ENCODE measurements around the gene TAF1B.

The TAF1B gene

GRCh38 chr2:9966491-9967022, 123.3 kb downstream of the TAF1B start:
- no peak for DNase-seq (ENCODE audit: low spot score)

DNA sequence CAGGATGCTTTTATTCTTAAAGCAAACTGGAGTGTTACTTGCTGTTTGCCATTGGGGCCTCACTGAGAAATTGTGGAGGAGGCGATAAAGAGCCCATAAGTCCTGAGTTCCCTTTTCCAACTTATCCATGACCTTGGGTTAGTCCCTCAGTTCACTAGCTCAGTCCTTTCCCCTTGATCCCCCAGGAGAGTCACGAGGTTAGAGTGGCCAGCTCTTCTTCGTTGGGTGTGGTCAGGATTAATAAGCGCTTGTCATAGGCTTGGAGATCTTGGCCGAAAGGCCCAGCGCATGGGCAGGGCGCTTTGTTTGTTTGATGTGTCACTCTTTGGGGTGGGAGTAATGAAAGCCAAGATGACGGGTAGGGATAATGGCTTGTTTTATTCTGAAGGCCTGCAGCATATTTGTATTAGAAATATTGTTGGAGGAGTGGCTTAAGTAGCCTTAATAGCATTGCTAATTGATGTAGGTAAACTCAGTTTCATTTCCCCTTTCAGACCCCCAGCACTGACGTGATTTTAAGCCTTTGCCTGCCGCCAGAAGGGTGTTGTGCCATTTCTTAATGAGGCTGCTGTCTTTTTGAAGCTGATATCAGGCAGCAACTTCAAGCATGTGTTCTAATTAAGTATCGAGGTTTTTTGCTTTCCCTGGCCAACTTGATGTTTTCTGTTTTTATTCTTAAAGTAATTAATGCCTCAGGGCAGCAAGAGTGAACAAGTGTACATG, 123.9 kb downstream of the TAF1B start:
- DNase-seq (ENCODE audit: low spot score), result no peak

- no peak for DNase-seq (ENCODE audit: low spot score)
Observed at GRCh38 chr2:9968553-9969497, 125.6 kb downstream of the TAF1B start.

DNA sequence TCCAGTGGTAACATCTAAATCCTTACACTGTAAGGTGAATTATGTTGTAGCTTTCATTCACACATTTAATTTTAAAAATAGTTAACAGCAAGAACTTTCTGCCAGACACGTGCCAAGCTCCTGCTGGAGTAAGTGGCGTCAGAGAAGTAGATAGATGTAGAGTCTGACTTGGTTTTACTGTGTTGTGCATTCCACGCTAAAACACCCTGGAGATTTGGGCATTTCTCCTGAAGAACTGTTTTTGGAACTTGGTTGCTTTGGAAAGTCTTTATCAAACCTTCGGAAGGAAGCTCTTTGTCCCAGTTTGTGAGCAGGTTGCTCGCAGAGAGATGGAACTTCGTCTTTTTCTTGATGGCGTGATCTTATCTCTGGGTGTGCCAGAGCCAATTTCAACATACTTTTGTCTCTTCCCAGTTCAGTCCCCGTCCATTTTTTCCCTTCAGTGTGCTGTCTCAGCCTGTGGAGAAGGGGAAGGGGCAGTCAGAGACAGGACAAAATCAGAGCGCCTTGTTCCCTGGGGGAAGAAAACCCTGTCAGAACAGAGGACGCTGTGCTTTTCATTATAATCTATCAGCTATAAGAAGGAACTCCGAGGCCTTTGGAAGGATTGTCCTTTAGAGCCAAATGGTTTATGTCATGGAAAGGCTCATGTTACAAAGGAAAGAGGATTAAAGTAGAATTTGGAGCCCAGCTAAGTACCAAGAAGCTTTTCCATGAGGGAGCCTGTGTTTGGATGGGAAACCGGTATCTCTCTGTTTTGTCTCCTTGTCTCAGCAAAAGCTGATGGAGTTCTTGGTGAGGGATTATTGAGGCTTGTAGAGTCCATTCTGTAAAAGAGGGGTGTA, 127.1 kb downstream of the TAF1B start:
- DNase-seq (ENCODE audit: low spot score), result no peak

- no peak for DNase-seq (ENCODE audit: low spot score)
Observed at GRCh38 chr2:9971105-9971818, 128.0 kb downstream of the TAF1B start.

- DNase-seq (ENCODE audit: low spot score), result no peak
Observed at GRCh38 chr2:9971890-9972289, 128.6 kb downstream of the TAF1B start.

DNA sequence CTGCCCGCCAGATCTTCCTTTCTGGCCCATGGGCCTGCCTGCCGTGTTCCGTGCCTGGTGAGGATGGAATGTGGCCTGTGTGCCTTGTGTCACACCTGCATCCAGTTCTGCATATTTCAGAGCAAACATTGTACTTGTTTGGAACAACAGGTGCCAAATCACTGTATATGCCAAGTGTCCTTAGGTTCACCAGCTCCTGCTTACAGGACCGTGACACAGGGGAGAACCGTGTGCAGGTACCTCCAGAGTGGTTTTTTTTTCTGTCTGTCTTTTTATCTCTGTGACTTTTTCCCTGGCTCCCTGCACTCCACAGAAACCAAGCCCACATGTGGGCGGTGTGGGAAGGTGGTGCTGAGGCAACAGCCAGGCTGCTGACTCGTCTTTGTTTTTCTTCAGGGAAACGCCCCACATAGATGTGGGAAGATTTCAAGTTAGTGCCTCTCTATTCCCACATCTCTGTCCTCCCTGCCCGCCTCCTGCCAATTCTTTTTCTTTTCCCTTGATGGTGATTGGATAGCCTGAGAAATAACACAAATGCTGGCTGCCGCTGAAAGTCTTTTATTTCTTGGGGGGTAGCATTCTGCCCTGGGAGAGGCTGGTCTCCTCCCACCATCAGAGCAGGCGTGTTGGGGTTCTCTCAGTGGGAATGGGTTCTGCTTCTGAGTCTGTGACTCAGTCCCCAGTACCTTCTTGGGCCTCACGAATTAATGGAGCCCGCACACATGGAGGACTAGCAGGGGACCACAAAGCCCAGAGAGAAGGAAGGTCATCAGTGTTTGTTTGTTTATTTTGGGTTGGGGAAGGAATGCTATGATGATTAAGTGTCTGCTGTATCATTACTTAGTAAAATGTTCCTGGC, 129.6 kb downstream of the TAF1B start:
- peak; percentile 63 for DNase-seq (ENCODE audit: low spot score)

GRCh38 chr2:9973690-9974089, 130.4 kb downstream of the TAF1B start:
- no peak for DNase-seq (ENCODE audit: low spot score)

DNA sequence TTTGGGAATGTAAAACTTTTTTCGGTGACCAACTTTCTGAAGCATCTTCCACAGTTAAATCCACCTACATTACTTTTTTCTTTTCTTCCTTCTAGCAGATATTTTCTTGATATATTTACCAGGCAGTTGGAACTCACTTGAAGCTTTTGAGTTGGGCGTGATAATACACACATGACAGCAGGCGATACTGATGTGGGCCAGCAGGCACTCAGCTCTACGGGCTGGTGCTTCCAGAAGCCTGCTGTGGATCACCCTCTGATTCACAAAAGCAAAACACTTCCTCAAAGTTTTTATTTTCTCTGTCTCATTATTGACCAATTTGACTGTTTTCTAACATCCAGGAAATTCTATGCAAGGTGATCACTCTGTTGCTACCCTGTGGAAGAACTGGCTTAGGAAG, 131.1 kb downstream of the TAF1B start:
- no peak for DNase-seq (ENCODE audit: low spot score)

DNA sequence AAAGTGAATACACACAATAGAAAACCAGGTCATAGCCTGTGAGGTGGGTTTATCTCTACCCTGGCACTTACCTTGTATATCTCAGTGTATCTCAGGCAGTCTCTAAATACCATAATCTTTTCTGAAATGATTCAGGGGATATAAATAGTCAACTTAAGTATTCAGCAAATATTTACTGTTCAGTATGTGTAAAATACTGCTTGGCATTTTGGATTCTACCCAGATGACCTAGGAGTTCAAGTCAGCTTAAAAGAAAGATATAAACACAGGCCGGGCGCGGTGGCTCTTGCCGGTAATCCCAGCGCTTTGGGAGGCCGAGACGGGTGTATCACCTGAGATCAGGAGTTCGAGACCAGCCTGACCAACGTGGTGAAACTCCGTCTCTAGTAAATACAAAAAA, 132.1 kb downstream of the TAF1B start:
- DNase-seq (ENCODE audit: low spot score), result no peak

- no peak for DNase-seq (ENCODE audit: low spot score)
Observed at GRCh38 chr2:9975805-9976447, 132.7 kb downstream of the TAF1B start.

DNA sequence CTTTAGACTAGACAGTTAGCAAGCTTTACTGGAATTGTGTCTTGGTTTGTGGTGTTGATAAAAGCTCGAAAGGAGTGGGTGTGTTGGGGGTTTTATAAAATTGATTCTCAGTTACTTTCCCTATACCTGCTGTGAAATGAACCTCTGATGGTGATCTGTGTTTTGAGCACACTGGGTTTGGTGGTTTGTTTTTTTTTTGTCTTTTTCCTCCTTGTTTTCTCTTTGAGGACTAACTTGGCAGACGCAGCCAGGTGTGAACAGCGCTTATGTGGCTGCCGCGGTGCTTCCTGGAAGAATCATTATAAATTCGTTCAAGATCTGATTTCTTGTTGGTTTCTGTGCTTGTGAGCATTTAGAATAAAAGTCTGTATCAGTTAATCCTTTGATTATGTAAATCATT, 136.7 kb downstream of the TAF1B start:
- no peak for DNase-seq (ENCODE audit: low spot score)

DNA sequence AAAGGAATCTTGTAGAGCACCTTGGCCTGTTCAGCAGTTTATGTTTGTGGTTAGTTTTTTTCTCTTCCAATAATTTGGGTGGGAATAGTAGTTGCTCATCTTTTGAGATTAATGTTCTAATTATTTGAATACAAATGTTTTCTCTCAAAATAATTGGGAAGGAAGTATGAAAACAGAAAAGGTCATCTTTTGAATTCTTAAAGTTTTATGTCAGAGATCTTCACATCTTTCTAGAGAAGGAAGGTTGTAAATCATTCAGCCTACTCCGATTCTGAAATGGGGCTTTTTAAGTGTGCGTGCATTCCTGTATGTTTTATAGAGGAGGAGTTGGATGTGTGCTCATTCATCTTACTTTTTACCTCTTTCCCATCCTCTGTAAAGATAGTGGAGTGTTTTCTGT, 137.2 kb downstream of the TAF1B start:
- DNase-seq (ENCODE audit: low spot score), result no peak

DNA sequence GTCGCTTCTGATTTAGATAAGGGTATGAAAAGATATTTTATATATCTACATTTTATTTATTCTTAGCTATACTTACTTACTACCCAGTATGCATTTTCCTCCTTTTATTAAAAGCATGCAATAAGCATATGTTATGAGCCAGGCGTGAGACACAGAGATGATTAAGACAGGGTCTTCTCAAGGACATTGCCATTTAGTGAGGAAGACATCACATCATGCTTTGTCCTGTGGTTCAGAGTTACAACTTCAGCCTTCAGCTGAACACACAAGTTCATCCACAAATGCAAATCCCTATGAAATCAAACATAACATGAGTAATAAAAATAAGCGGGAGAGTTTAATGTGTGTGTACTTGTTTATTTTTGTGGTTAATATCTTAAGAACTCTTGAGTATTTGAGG, 138.4 kb downstream of the TAF1B start:
- DNase-seq (ENCODE audit: low spot score), result no peak

DNA sequence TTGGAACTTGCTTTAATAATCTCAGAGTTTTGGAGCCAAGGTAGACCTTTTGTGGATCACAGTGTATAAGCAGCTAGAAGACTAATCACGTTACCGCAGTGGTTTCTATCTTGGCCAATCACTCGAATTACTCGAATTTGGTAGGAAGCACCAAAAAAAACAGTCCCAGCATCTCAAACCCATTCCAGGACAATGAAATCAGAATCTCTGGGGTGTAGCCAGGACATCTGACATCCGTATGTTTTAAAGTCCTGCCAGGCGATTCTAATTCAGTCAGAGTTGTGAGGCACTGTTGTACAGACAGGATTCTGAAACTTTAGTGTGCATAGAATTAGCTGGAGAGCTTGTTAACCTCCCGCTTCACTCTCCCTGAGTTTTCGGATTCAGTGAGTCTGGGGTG, 139.0 kb downstream of the TAF1B start:
- DNase-seq (ENCODE audit: low spot score), result no peak

- DNase-seq (ENCODE audit: low spot score), result no peak
Observed at GRCh38 chr2:9982891-9983290, 139.6 kb downstream of the TAF1B start.

- DNase-seq (ENCODE audit: low spot score), result no peak
Observed at GRCh38 chr2:9983401-9984216, 140.3 kb downstream of the TAF1B start.

Measured in putamen (tissue), 1 donor.